Measurements from ENCODE around the gene ERCC3.
"Not testable (repeated sequence)": the region's sequence is repeated elsewhere in the genome, so short reads cannot be mapped to it uniquely, and the experiment has no call there.

Gene ERCC3

DNA sequence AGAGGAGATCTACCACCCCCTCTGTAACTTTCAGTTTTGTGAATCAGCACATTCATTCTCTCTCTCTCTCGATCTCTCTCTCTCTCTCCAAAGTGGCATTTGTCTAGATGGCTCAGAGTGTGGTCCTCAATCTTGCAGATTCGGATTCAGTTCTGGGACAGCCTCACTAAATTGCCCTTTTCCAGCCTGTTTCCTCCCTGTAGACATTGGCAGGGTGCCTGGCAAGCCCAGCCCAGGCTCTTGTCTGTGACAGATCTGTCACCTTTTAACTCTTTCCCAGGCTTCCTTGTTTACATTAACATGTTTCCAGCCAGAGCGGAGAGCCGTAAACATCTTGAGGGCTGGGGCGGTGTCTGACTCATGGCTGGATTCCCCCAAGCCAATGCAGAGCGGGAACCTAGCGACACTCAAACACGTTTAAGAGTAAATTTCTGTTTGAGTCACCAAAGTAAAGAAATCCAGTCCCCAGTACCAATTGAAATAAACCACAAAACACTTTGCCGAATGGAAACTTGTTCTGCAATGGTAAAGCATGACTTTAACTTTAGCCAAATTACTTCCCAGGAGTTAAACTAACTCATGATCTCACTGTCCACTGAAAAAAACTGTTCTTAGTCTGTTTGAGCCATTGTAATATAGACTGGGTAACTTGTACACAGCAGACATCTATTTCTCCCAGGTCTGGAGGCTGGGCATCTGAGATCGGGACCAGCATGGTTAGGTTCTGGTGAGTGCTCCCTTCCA lies 67.3 kb downstream of the ERCC3 start:
- no peaks in the 10 kb centered on the region for H3K36me3 ChIP-seq (ENCODE audit: control insufficient read depth, insufficient read depth, low read length)
- no peaks in the 10 kb centered on the region for H3K27me3 ChIP-seq (ENCODE audit: control insufficient read depth, insufficient read depth, low read length)
- H3K4me1 ChIP-seq (ENCODE audit: control insufficient read depth, insufficient read depth, low read length) = peaks cover 6% of the 10 kb centered on the region; the same call in 1 of the 2 replicates
- no peak overlapping the region for H3K27ac ChIP-seq (ENCODE audit: low read depth, low read length)
- H3K9ac ChIP-seq (ENCODE audit: low read depth, low read length) = no peak overlapping the region
- no peaks in the 10 kb centered on the region for H3K9me3 ChIP-seq (ENCODE audit: control insufficient read depth, insufficient read depth, low read length)
- H3K4me3 ChIP-seq (ENCODE audit: low read depth, low read length) = no peak overlapping the region

DNA sequence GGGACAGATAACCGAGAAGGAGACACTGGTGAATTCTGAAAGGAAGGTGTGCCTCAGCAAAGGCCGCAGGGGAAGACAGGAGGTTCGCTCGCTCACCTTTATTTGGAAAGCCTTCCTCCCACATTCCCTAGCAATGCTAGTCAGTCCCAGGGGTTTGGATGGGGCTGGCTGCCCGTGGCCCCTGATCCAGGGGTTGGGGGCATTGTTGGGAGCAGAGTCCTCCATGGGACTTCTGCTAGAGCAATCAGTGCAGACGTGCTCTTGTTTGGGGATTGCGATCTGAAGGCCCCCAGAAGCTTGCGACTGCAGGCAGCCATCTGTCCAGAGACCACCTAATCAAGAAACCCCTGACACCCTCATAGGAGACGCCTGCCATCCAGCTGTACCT lies 67.8 kb downstream of the ERCC3 start:
- Histone ChIP-seq H3K9ac (ENCODE audit: low read depth, low read length) (no peak overlapping the region), H3K36me3 (ENCODE audit: control insufficient read depth, insufficient read depth, low read length) (no peaks in the 10 kb centered on the region), H3K4me1 (ENCODE audit: control insufficient read depth, insufficient read depth, low read length) (peaks cover 6% of the 10 kb centered on the region; the same call in 1 of the 2 replicates), H3K27ac (ENCODE audit: low read depth, low read length) (no peak overlapping the region), H3K9me3 (ENCODE audit: control insufficient read depth, insufficient read depth, low read length) (no peaks in the 10 kb centered on the region), H3K4me3 (ENCODE audit: low read depth, low read length) (no peak overlapping the region), H3K27me3 (ENCODE audit: control insufficient read depth, insufficient read depth, low read length) (no peaks in the 10 kb centered on the region)

DNA sequence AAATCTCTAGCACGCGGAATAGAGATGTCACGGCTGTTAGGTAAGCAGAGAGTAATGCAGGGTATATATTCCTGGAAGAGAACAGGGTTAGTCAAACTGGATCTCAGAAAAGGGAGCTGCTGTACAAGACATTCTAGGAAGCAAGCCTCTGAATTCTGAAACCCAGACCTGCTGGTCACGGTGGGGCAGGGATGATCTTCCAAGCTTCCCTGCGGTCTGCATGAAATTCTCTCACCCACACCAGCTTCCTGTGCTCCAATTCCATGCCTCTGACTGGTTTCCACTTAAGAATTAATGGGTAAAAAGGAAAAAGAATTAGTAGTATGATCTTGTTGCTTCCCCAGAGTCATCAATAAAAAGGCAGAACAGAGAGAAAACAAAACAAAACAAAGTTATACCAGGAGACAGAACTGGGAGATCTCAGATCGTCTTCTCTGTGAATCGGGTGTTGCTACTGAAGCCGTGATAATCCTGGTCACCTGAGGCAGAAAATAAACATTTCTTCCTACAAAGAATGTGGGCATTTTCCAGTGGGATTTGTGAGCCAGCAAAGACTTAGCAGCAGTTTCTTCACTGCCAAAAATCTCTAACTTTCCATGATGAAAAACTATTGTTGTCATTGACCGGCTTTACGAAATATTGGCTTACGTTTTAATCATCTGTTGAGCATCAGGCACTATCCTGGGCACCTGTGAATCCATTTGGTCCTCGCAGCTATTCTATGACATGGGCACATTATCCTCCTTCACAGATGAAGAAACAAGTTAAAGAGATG lies 68.6 kb downstream of the ERCC3 start:
- Histone ChIP-seq H3K9ac (ENCODE audit: low read depth, low read length) (no peak overlapping the region), H3K4me3 (ENCODE audit: low read depth, low read length) (no peak overlapping the region), H3K27ac (ENCODE audit: low read depth, low read length) (no peak overlapping the region), H3K27me3 (ENCODE audit: control insufficient read depth, insufficient read depth, low read length) (0 out of 2 replicates have a peak, but pooled peaks cover 5% of the 10 kb centered on the region), H3K9me3 (ENCODE audit: control insufficient read depth, insufficient read depth, low read length) (no peaks in the 10 kb centered on the region), H3K4me1 (ENCODE audit: control insufficient read depth, insufficient read depth, low read length) (peaks cover 8% of the 10 kb centered on the region; the same call in 1 of the 2 replicates), H3K36me3 (ENCODE audit: control insufficient read depth, insufficient read depth, low read length) (no peaks in the 10 kb centered on the region)

DNA sequence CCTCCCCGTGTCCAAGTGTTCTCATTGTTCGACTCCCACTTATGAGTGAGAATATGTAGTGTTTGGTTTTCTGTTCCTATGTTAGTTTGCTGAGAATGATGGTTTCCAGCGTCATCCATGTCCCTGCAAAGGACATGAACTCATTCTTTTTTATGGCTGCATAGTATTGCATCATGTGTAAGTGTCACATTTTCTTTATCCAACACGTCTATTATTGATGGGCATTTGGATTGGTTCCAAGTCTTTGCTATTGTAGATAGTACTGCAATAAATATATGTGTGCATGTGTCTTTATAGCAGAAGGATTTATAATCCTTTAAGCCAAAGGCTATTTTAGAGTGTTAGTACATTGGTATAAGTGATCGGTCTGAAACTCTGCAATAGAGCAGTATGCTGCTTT lies 69.8 kb downstream of the ERCC3 start:
- H3K27ac ChIP-seq (ENCODE audit: low read depth, low read length); H3K9ac ChIP-seq (ENCODE audit: low read depth, low read length); H3K4me3 ChIP-seq (ENCODE audit: low read depth, low read length); H3K36me3 ChIP-seq (ENCODE audit: control insufficient read depth, insufficient read depth, low read length); H3K4me1 ChIP-seq (ENCODE audit: control insufficient read depth, insufficient read depth, low read length); H3K27me3 ChIP-seq (ENCODE audit: control insufficient read depth, insufficient read depth, low read length); H3K9me3 ChIP-seq (ENCODE audit: control insufficient read depth, insufficient read depth, low read length): not testable (repeated sequence)

DNA sequence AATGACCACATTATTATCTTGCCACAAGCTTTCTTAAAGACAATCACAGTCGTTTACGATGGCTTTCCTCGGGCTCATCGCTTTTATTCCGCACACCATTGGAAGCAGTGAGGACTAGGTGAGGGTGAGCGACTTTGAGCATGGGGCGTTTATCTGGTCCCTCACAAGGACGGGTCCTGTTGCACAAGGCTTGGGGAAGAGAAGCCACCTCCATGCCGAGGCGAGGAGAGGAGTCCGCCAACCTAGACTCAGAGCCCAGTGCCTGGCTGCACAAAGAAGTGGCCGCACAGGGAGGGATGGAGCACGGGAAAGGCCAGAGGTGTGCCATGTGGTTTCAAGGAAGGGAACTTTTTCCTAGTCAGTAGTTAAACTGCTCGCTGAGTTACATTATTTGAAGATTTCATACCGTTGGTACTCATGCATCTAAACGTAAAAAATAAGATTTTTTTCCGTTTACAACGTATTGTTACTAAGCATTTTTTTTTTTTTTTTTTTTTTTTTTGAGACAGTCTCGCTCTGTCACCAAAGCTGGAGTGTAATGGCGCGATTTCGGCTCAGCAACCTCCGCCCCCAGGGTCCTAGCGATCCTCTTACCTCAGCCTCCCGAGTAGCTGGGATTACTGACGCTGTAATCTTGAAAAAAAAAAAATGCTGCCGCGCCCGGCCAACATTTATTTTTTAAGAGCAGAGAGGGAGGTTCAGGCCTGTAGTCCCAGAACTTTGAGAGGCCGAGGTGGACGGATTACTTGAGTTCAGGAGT lies 73.0 kb downstream of the ERCC3 start:
- Histone ChIP-seq H3K9me3 (ENCODE audit: control insufficient read depth, insufficient read depth, low read length) (no peaks in the 10 kb centered on the region), H3K27me3 (ENCODE audit: control insufficient read depth, insufficient read depth, low read length) (peaks cover 39% of the 10 kb centered on the region), H3K9ac (ENCODE audit: low read depth, low read length) (peak overlapping the region; percentile 63; the same call in 1 of the 2 replicates), H3K27ac (ENCODE audit: low read depth, low read length) (no peak overlapping the region), H3K4me1 (ENCODE audit: control insufficient read depth, insufficient read depth, low read length) (peaks cover 21% of the 10 kb centered on the region), H3K4me3 (ENCODE audit: low read depth, low read length) (peak overlapping the region; percentile 88), H3K36me3 (ENCODE audit: control insufficient read depth, insufficient read depth, low read length) (no peaks in the 10 kb centered on the region)

DNA sequence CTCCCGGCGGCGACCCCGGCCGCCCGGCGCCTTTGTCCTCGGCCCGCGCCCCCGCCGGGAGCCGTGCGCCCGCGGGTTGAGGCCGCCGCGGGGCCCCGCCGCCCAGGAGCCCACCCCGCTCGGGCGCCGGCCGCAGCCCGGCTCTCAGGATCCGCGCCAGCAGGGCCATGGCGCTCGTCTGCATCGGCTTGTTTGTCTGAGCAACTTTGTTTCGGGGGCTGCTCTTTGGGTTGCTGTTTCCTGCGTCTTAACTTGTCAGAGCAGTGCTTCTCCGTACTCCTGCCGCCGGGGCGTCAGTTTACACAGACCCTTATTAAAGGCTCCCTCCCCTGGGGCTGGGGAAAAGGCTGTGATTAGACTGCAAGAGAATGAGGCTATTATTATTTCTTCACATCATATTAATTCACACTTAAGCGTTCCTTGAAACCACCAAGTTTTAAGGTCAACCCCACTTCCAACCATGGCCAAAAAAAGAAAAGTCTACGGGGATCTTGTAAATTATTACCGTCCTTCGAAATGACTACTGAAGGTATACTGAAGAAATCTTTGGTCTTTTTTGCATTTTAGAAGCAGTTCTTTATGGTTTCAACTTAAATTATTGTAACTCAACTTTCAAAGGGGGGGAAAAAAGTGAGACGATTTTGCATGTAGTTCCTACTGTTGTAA lies 73.7 kb downstream of the ERCC3 start, which contains the start of gene CYP27C1:
TSS of gene CYP27C1 (minus strand) at position 198 of the 666 bp plus-strand sequence. CDS start at position 169, 29 bp downstream.
- H3K4me1 ChIP-seq (ENCODE audit: control insufficient read depth, insufficient read depth, low read length) = peaks cover 18% of the 10 kb centered on the region
- H3K9ac ChIP-seq (ENCODE audit: low read depth, low read length) = peak within 1 kb of the TSS; percentile 63
- H3K27me3 ChIP-seq (ENCODE audit: control insufficient read depth, insufficient read depth, low read length) = peaks cover 42% of the 10 kb centered on the region
- H3K9me3 ChIP-seq (ENCODE audit: control insufficient read depth, insufficient read depth, low read length) = no peaks in the 10 kb centered on the region
- H3K36me3 ChIP-seq (ENCODE audit: control insufficient read depth, insufficient read depth, low read length) = no peaks in the 10 kb centered on the region
- peak within 1 kb of the TSS; percentile 71 for H3K27ac ChIP-seq (ENCODE audit: low read depth, low read length)
- peak within 1 kb of the TSS; percentile 88 for H3K4me3 ChIP-seq (ENCODE audit: low read depth, low read length)

DNA sequence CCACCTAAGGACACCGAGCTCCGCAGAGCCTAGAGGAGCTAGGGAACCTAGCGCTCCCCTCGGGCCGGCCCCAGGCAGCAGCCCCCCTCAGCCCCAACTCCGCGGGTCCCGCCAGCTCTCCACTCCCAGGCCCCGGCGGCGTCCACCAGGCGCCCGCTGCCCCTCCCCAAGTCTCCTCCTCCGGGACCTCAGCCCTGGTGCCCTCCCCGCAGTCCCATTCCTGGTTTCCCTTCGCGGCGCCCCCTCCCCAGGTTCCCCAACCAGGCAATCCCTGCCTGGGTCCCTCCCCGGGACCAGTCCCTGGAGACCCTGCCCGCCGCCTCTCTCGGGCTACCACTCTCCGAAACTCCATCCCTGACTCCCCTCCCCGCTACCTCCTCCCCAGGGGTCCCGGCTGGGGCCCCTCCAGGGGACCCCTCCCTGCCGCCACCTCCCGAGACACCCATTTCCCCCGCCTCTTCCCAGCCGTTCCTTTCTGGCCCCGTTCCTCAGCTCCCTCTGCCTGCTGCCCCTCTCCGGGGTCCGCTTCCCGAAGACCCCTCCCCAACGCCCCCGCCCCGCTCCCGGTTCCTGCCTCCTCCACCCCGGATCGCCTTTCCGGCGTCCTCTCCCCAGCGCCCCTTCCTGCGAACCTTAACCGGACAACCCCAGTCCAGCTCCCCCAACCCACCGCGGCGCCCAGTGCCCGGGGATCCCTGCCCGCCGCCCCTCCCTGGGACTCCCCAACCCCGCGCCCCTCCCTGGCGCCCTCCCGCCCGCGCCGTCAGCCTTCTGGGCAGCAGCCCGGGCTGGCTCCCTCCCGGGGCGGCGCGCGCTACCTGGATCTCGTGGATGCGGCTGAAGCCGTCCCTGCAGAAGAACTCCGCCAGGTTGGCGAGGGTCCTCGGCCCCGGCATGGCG lies 74.5 kb downstream of the ERCC3 start:
- Histone ChIP-seq H3K27me3 (ENCODE audit: control insufficient read depth, insufficient read depth, low read length) (peaks cover 42% of the 10 kb centered on the region), H3K4me1 (ENCODE audit: control insufficient read depth, insufficient read depth, low read length) (peaks cover 15% of the 10 kb centered on the region), H3K4me3 (ENCODE audit: low read depth, low read length) (peak overlapping the region; percentile 88), H3K36me3 (ENCODE audit: control insufficient read depth, insufficient read depth, low read length) (no peaks in the 10 kb centered on the region), H3K27ac (ENCODE audit: low read depth, low read length) (peak overlapping the region; percentile 51), H3K9me3 (ENCODE audit: control insufficient read depth, insufficient read depth, low read length) (no peaks in the 10 kb centered on the region), H3K9ac (ENCODE audit: low read depth, low read length) (peak overlapping the region; percentile 51; the same call in 1 of the 2 replicates)

DNA sequence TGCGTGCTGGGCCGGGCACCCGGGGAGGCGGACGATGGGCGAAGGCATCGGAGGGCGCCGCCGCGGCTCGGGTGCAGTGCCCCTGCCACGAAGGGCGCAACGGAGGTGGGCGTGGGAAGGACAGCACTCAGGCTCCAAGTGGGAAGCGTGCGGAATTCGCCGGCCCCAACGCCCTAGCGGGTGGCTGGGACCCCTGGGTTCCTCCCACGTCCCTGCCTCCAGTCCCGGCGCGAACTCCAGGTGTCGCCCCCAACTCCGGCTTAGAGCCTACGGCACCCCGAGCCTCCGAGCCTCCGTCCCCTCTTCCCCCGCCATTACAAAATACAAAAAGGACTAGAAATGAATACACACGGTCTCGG lies 75.2 kb downstream of the ERCC3 start:
- H3K27me3 ChIP-seq (ENCODE audit: control insufficient read depth, insufficient read depth, low read length) = peaks cover 42% of the 10 kb centered on the region
- H3K9me3 ChIP-seq (ENCODE audit: control insufficient read depth, insufficient read depth, low read length) = no peaks in the 10 kb centered on the region
- H3K9ac ChIP-seq (ENCODE audit: low read depth, low read length) = no peak overlapping the region
- peak overlapping the region; percentile 88 for H3K4me3 ChIP-seq (ENCODE audit: low read depth, low read length)
- H3K27ac ChIP-seq (ENCODE audit: low read depth, low read length) = no peak overlapping the region
- peaks cover 15% of the 10 kb centered on the region for H3K4me1 ChIP-seq (ENCODE audit: control insufficient read depth, insufficient read depth, low read length)
- H3K36me3 ChIP-seq (ENCODE audit: control insufficient read depth, insufficient read depth, low read length) = no peaks in the 10 kb centered on the region

DNA sequence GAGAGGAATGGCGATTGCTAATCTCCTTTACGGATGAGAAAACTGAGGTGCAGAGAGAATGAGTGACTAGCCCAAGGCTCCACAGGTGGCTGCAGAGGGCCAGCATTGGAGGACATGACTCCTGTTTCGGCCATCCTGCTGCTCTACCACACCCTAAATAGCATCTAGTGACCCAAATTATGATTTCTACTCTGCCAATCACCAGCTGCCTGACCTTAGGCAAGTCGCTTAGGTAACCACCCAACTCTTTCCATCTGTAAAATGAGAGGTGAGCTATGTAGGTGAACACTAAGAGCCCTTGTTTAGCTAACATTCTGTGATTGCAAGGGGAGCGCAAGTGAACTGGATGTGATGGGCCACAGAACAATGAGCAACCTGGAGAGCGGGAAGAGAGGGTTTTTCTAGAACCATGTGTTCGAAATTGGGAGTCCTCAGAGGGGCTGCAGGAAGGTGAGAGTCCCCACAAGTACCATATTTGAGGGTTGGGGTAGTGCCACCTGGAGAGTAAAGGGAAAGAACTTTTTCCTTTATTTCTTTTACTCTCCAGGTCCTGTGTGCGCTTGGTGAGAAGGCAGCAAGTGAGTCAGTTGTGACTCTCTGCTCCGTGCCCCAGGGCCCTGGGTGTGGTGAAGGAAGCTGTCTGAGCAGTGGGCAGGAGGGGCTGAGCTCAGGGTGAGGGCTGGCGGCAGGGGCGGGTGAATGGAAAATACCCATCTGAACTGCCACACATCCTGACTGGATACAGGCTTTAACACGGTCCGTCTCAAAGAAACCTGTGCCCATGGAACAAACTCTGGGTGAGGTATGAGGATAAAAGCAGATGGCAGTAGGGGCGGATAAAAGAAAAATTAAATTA lies 76.2 kb downstream of the ERCC3 start:
- no peak overlapping the region for H3K27ac ChIP-seq (ENCODE audit: low read depth, low read length)
- H3K36me3 ChIP-seq (ENCODE audit: control insufficient read depth, insufficient read depth, low read length) = no peaks in the 10 kb centered on the region
- no peaks in the 10 kb centered on the region for H3K9me3 ChIP-seq (ENCODE audit: control insufficient read depth, insufficient read depth, low read length)
- peaks cover 42% of the 10 kb centered on the region for H3K27me3 ChIP-seq (ENCODE audit: control insufficient read depth, insufficient read depth, low read length)
- no peak overlapping the region for H3K9ac ChIP-seq (ENCODE audit: low read depth, low read length)
- peak overlapping the region; percentile 88 for H3K4me3 ChIP-seq (ENCODE audit: low read depth, low read length)
- peaks cover 15% of the 10 kb centered on the region for H3K4me1 ChIP-seq (ENCODE audit: control insufficient read depth, insufficient read depth, low read length)

Data from HUES48 (cell line).